Activated B cell treated with CpG ODN at 0.5 μM for 24 hours (primary cell): ENCODE data around the gene JADE2. TPM values are rescaled to one million over a fixed set of nuclear protein-coding genes. Genes with fewer than 3 reads are reported as not detected.
"Not testable (repeated sequence)": the region's sequence is repeated elsewhere in the genome, so short reads cannot be mapped to it uniquely, and the experiment has no call there.

Source experiments
- ATAC-seq: fragments of 200-7000 bp; cut with Tn5 transposase; one replicate; pipeline ENCODE4 v1.10.0; 2021; ENCODE audit warnings: low read depth, mild to moderate bottlenecking, moderate library complexity
- CTCF ChIA-PET: fragments of 350-600 bp; sonication (Branson Sonifier 250); formaldehyde crosslinking; loops from one replicate; lab custom pipeline; 2021; ENCODE audit warnings: antibody characterized with exemption; lab: Charles Lee
- POLR2A ChIA-PET: fragments of 350-600 bp; sonication (Branson Sonifier 250); formaldehyde crosslinking; loops from one replicate; lab custom pipeline; 2021; ENCODE audit warnings: antibody characterized with exemption; lab: Charles Lee
- DNase-seq: peaks from one replicate; pipeline ENCODE4 v3.0.0; 2022
- H3K27ac Mint-ChIP-seq: one replicate; pipeline ENCODE4 v1.8.0; 2020; ENCODE audit warnings: mixed read lengths
- H3K27me3 Mint-ChIP-seq: one replicate; pipeline ENCODE4 v1.8.0; 2021; ENCODE audit warnings: mixed read lengths
- H3K36me3 Mint-ChIP-seq: one replicate; pipeline ENCODE4 v1.8.0; 2021; ENCODE audit warnings: low read depth, mixed read lengths
- H3K4me1 Mint-ChIP-seq: one replicate; pipeline ENCODE4 v1.8.0; 2021; ENCODE audit warnings: mixed read lengths
- H3K4me3 Mint-ChIP-seq: one replicate; pipeline ENCODE4 v1.8.0; 2020; ENCODE audit warnings: mild to moderate bottlenecking, mixed read lengths
- H3K9me3 Mint-ChIP-seq: one replicate; pipeline ENCODE4 v1.8.0; 2020; ENCODE audit warnings: mixed read lengths
- CTCF ChIP-seq: fragments of 200-600 bp; IDR thresholded peaks from one replicate; pipeline ENCODE4 v1.8.0; 2022; ENCODE audit warnings: antibody characterized with exemption, mild to moderate bottlenecking
- intact Hi-C: fragments of 100-400 bp; cut with micrococcal nuclease; formaldehyde crosslinking; loops from one replicate; pipeline ENCODE4 v1.15.1; 2024
- total RNA-seq: library from RNA; stranded (reverse); gene quantifications from 2 replicates; pipeline ENCODE4 v1.2.3, GENCODE V29; 2022

The JADE2 gene
- total RNA-seq, 1 donor from 2014 or later = 225 TPM

- ChIA-PET CTCF (interaction anchor here (0.6 kb wide), 1 partner anchor 23 kb away, joined by 3 read pairs; no protein-coding TSS in a partner anchor), POLR2A (interaction anchor here (0.6 to 22.4 kb wide), 7 partner anchors 9 to 450 kb away, joined by 3 to 763 read pairs (median 6); partner anchors contain the start of genes CDKN2AIPNL, JADE2 and UBE2B)
- H3K4me1 Mint-ChIP-seq = peaks cover 96% of the 10 kb centered on the region
- ATAC-seq (peak; percentile 2), DNase-seq (no peak)
- H3K36me3 Mint-ChIP-seq = peaks cover 78% of the 10 kb centered on the region
- intact Hi-C loops = no loop called here
- H3K27me3 Mint-ChIP-seq = no peaks in the 10 kb centered on the region
- H3K4me3 Mint-ChIP-seq = peak overlapping the region; percentile 63
- no peaks in the 10 kb centered on the region for H3K9me3 Mint-ChIP-seq
- TF ChIP-seq CTCF = no peak
- peak overlapping the region; percentile 98 for H3K27ac Mint-ChIP-seq
These were observed 25.1 kb downstream of the JADE2 start for GRCh38 chr5:134550271-134551214.

- ChIA-PET POLR2A (interaction anchor here (5.7 to 22.4 kb wide), 2 partner anchors 8 to 22 kb away, joined by 283 to 763 read pairs; partner anchors contain the start of gene JADE2), CTCF (no interaction called here)
- no peaks in the 10 kb centered on the region for H3K27me3 Mint-ChIP-seq
- H3K9me3 Mint-ChIP-seq = no peaks in the 10 kb centered on the region
- peak overlapping the region; percentile 59 for H3K4me3 Mint-ChIP-seq
- no peak for DNase-seq
- intact Hi-C loops = no loop called here
- peaks cover 97% of the 10 kb centered on the region for H3K4me1 Mint-ChIP-seq
- peak overlapping the region; percentile 98 for H3K27ac Mint-ChIP-seq
- TF ChIP-seq CTCF = no peak
- no peak for ATAC-seq
- peaks cover 77% of the 10 kb centered on the region for H3K36me3 Mint-ChIP-seq
These were observed 26.4 kb downstream of the JADE2 start for GRCh38 chr5:134551901-134552300.

- H3K27ac Mint-ChIP-seq = peak overlapping the region; percentile 98
- TF ChIP-seq CTCF = no peak
- intact Hi-C loops = no loop called here
- H3K27me3 Mint-ChIP-seq = no peaks in the 10 kb centered on the region
- H3K9me3 Mint-ChIP-seq = no peaks in the 10 kb centered on the region
- H3K36me3 Mint-ChIP-seq = peaks cover 77% of the 10 kb centered on the region
- ATAC-seq = no peak
- peaks cover 94% of the 10 kb centered on the region for H3K4me1 Mint-ChIP-seq
- no peak overlapping the region for H3K4me3 Mint-ChIP-seq
- DNase-seq = no peak
- POLR2A ChIA-PET = interaction anchor here (5.7 to 22.4 kb wide), 2 partner anchors 9 to 22 kb away, joined by 283 to 763 read pairs; partner anchors contain the start of gene JADE2
- CTCF ChIA-PET = no interaction called here
These were observed 26.8 kb downstream of the JADE2 start for GRCh38 chr5:134552301-134552700.

- CTCF ChIA-PET = interaction anchor here (3.8 kb wide), 1 partner anchor 10 kb away, joined by 59 read pairs; no protein-coding TSS in a partner anchor
- H3K4me3 Mint-ChIP-seq = peak overlapping the region; percentile 75
- intact Hi-C loops, DNase-seq, ATAC-seq, H3K27me3 Mint-ChIP-seq, H3K9me3 Mint-ChIP-seq: not testable (repeated sequence)
- peaks cover 74% of the 10 kb centered on the region for H3K36me3 Mint-ChIP-seq
- peaks cover 90% of the 10 kb centered on the region for H3K4me1 Mint-ChIP-seq
- peak overlapping the region; percentile 98 for H3K27ac Mint-ChIP-seq
- POLR2A ChIA-PET = interaction anchor here (5.7 to 22.4 kb wide), 2 partner anchors 9 to 23 kb away, joined by 283 to 763 read pairs; partner anchors contain the start of gene JADE2
These were observed 27.2 kb downstream of the JADE2 start for GRCh38 chr5:134552716-134553115.

- H3K4me3 Mint-ChIP-seq = peak overlapping the region; percentile 75
- H3K27ac Mint-ChIP-seq = peak overlapping the region; percentile 98
- H3K27me3 Mint-ChIP-seq = no peaks in the 10 kb centered on the region
- H3K4me1 Mint-ChIP-seq = peaks cover 79% of the 10 kb centered on the region
- no peak for TF ChIP-seq CTCF
- ChIA-PET CTCF (interaction anchor here (0.8 to 3.8 kb wide), 4 partner anchors 11 to 143 kb away, joined by 4 to 59 read pairs (median 26); partner anchors contain the start of genes CDKN2AIPNL and JADE2), POLR2A (interaction anchor here (0.6 to 22.4 kb wide), 13 partner anchors 10 to 352 kb away, joined by 3 to 763 read pairs (median 15); partner anchors contain the start of genes CDKN2AIPNL, JADE2, PPP2CA and TXNDC15)
- DNase-seq = no peak
- intact Hi-C loops = loop anchor here (1.0 to 2.0 kb wide), 5 partner anchors 10 to 183 kb away; partner anchors contain the start of genes SEC24A and UBE2B
- peaks cover 69% of the 10 kb centered on the region for H3K36me3 Mint-ChIP-seq
- no peak for ATAC-seq
- H3K9me3 Mint-ChIP-seq = no peaks in the 10 kb centered on the region
These were observed 28.4 kb downstream of the JADE2 start for GRCh38 chr5:134553821-134554267.
